ENCODE data around the gene UBAC2. TPM values are rescaled to one million over a fixed set of nuclear protein-coding genes. Genes with fewer than 3 reads are reported as not detected.

Gene UBAC2
- total RNA-seq, 1 experiment from 2014 or later = 45.8 TPM

- Histone ChIP-seq H3K4me3 (ENCODE audit: low read depth, low read length, poor library complexity, severe bottlenecking) (no peak overlapping the region), H3K9me3 (ENCODE audit: low read depth, low read length, poor library complexity, severe bottlenecking) (no peaks in the 10 kb centered on the region), H3K36me3 (ENCODE audit: insufficient read depth, low read length, poor library complexity, severe bottlenecking) (peaks cover 8% of the 10 kb centered on the region), H3K27me3 (replicated peaks; ENCODE audit: insufficient read depth, low read depth, low read length, poor library complexity) (no peaks in the 10 kb centered on the region), H3K27ac (ENCODE audit: low read depth, low read length, poor library complexity, severe bottlenecking) (no peak overlapping the region), H3K4me1 (ENCODE audit: insufficient read depth, low read length, poor library complexity, severe bottlenecking) (no peaks in the 10 kb centered on the region)
- no peak for DNase-seq (ENCODE audit: low spot score)
- no TSS peak for BruUV-seq (replicated peaks)
- no peak for TF ChIP-seq EZH2 (IDR thresholded peaks at IDR 0.05; ENCODE audit: borderline replicate concordance, low read depth, low read length, poor library complexity, severe bottlenecking)
- TF ChIP-seq, protein P1, sequence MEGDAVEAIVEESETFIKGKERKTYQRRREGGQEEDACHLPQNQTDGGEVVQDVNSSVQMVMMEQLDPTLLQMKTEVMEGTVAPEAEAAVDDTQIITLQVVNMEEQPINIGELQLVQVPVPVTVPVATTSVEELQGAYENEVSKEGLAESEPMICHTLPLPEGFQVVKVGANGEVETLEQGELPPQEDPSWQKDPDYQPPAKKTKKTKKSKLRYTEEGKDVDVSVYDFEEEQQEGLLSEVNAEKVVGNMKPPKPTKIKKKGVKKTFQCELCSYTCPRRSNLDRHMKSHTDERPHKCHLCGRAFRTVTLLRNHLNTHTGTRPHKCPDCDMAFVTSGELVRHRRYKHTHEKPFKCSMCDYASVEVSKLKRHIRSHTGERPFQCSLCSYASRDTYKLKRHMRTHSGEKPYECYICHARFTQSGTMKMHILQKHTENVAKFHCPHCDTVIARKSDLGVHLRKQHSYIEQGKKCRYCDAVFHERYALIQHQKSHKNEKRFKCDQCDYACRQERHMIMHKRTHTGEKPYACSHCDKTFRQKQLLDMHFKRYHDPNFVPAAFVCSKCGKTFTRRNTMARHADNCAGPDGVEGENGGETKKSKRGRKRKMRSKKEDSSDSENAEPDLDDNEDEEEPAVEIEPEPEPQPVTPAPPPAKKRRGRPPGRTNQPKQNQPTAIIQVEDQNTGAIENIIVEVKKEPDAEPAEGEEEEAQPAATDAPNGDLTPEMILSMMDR (conservative IDR thresholded peaks at IDR 0.05; ENCODE audit: low read depth, low read length) = no peak
- ChIA-PET POLR2A (ENCODE audit: low non-redundant PET) (no interaction called here), CTCF (no interaction called here)
- intact Hi-C loops (cut with micrococcal nuclease; ENCODE audit: unreplicated experiment) = no loop called here
Observed at GRCh38 chr13:99339736-99340397, 139.2 kb downstream of the UBAC2 start.

GRCh38 chr13:99340638-99341037 lies 140.0 kb downstream of the UBAC2 start:
- peaks cover 8% of the 10 kb centered on the region for H3K36me3 ChIP-seq (ENCODE audit: insufficient read depth, low read length, poor library complexity, severe bottlenecking)
- intact Hi-C loops (cut with micrococcal nuclease; ENCODE audit: unreplicated experiment) = no loop called here
- H3K4me1 ChIP-seq (ENCODE audit: insufficient read depth, low read length, poor library complexity, severe bottlenecking) = no peaks in the 10 kb centered on the region
- H3K4me3 ChIP-seq (ENCODE audit: low read depth, low read length, poor library complexity, severe bottlenecking) = no peak overlapping the region
- no peak overlapping the region for H3K27ac ChIP-seq (ENCODE audit: low read depth, low read length, poor library complexity, severe bottlenecking)
- ChIA-PET POLR2A (ENCODE audit: low non-redundant PET) (no interaction called here), CTCF (no interaction called here)
- no peak for DNase-seq (ENCODE audit: low spot score)
- no TSS peak for BruUV-seq (replicated peaks)
- H3K27me3 ChIP-seq (replicated peaks; ENCODE audit: insufficient read depth, low read depth, low read length, poor library complexity) = no peaks in the 10 kb centered on the region
- H3K9me3 ChIP-seq (ENCODE audit: low read depth, low read length, poor library complexity, severe bottlenecking) = no peaks in the 10 kb centered on the region
- TF ChIP-seq EZH2 (IDR thresholded peaks at IDR 0.05; ENCODE audit: borderline replicate concordance, low read depth, low read length, poor library complexity, severe bottlenecking) = no peak
- TF ChIP-seq, protein P1 (conservative IDR thresholded peaks at IDR 0.05; ENCODE audit: low read depth, low read length) = no peak

DNA sequence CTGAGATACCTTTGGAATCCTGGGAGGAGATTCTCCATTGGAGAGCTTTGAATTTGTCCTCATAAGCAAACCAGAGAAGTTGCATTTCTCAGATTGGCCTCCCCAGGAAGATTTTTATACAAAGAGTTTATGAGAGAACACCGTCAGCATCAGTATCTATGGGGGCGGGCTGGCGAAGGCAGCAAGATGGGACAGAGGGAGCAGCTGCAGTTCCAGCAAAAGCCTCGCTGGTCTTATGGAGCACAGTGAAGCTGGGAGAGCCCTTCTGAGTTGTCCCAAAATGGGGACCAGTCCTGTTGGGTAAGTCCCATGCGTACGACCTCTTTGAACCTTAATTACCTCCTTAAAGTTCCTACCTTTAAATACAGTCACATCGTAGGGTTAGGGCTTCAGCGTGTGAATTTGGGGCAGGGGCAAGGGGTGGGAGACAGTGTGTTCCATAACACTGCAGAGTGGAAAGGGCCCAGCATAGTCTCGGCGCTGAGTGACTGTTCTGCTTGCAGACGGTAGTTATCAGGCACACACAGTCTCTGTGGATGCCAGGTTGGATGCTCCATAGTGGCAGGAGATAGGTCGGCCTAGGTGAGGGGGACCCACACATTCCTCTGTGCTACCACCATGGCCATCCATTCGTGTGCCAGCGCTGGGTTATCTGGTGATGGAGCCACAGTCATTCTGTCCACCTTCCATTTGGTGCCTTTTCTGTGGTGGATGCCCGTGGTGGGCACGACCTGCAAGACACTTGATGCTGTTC lies 141.5 kb downstream of the UBAC2 start:
- POLR2A ChIA-PET (ENCODE audit: low non-redundant PET) = interaction anchor here (0.6 kb wide), 2 partner anchors 139 to 1144 kb away, joined by 3 read pairs; no protein-coding TSS in a partner anchor
- no peaks in the 10 kb centered on the region for H3K27me3 ChIP-seq (replicated peaks; ENCODE audit: insufficient read depth, low read depth, low read length, poor library complexity)
- no peaks in the 10 kb centered on the region for H3K9me3 ChIP-seq (ENCODE audit: low read depth, low read length, poor library complexity, severe bottlenecking)
- peaks cover 8% of the 10 kb centered on the region for H3K36me3 ChIP-seq (ENCODE audit: insufficient read depth, low read length, poor library complexity, severe bottlenecking)
- no peaks in the 10 kb centered on the region for H3K4me1 ChIP-seq (ENCODE audit: insufficient read depth, low read length, poor library complexity, severe bottlenecking)
- intact Hi-C loops (cut with micrococcal nuclease; ENCODE audit: unreplicated experiment) = no loop called here
- no peak for TF ChIP-seq EZH2 (IDR thresholded peaks at IDR 0.05; ENCODE audit: borderline replicate concordance, low read depth, low read length, poor library complexity, severe bottlenecking)
- TF ChIP-seq, protein P1 (conservative IDR thresholded peaks at IDR 0.05; ENCODE audit: low read depth, low read length) = no peak
- no peak overlapping the region for H3K27ac ChIP-seq (ENCODE audit: low read depth, low read length, poor library complexity, severe bottlenecking)
- H3K4me3 ChIP-seq (ENCODE audit: low read depth, low read length, poor library complexity, severe bottlenecking) = no peak overlapping the region
- CTCF ChIA-PET = no interaction called here
- DNase-seq (ENCODE audit: low spot score) = no peak
- no TSS peak for BruUV-seq (replicated peaks)
